ENCODE results near the gene UCK2. TPM values are rescaled to one million over a fixed set of nuclear protein-coding genes. Genes with fewer than 3 reads are reported as not detected.

UCK2 gene
- total and polyA plus RNA-seq, 9 of the 15 experiments (the other 6 are each of a cell fraction or from before 2014, with no cell fraction given), result 71.6 to 145 (median 95.8) TPM

DNA sequence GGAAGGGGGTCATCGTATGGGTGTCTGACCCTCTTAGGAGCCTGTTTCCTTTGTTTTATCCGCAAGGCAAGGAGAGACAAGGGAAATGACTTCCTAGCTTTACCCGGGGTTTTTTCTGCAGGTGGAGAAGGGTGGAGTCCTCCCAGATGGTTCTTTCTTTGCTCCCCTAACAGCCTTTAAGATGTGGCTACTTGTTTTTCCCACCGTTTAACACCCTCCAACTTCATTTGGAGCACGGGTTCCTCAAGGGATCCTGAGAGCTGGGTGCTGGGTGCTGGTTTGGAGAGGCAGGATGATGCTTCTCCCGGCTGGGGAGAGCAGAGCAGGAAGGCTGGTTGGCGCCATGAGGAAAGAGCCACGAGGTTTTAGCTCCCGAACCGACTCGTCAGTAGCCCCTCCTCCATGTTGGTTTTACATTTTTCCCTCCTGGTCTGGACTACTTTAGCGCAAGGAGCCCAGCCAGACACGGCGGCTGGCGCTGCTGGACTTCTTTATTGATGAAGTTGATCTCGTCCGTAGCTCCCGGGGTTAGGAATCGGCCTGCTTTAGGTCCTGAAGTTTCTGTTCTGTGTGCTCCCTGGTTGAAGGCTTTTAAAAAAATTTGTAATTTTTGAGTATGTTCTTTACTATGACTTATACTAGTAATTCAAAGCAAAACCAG, 1.4 kb downstream of the UCK2 start (continued):
- TF ChIP-seq, protein P1, sequence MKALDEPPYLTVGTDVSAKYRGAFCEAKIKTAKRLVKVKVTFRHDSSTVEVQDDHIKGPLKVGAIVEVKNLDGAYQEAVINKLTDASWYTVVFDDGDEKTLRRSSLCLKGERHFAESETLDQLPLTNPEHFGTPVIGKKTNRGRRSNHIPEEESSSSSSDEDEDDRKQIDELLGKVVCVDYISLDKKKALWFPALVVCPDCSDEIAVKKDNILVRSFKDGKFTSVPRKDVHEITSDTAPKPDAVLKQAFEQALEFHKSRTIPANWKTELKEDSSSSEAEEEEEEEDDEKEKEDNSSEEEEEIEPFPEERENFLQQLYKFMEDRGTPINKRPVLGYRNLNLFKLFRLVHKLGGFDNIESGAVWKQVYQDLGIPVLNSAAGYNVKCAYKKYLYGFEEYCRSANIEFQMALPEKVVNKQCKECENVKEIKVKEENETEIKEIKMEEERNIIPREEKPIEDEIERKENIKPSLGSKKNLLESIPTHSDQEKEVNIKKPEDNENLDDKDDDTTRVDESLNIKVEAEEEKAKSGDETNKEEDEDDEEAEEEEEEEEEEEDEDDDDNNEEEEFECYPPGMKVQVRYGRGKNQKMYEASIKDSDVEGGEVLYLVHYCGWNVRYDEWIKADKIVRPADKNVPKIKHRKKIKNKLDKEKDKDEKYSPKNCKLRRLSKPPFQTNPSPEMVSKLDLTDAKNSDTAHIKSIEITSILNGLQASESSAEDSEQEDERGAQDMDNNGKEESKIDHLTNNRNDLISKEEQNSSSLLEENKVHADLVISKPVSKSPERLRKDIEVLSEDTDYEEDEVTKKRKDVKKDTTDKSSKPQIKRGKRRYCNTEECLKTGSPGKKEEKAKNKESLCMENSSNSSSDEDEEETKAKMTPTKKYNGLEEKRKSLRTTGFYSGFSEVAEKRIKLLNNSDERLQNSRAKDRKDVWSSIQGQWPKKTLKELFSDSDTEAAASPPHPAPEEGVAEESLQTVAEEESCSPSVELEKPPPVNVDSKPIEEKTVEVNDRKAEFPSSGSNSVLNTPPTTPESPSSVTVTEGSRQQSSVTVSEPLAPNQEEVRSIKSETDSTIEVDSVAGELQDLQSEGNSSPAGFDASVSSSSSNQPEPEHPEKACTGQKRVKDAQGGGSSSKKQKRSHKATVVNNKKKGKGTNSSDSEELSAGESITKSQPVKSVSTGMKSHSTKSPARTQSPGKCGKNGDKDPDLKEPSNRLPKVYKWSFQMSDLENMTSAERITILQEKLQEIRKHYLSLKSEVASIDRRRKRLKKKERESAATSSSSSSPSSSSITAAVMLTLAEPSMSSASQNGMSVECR (CRISPR knock-in tag; IDR thresholded peaks at IDR 0.05), result no peak; the same call in none of the 2 replicates
- TF ChIP-seq ILF3 (IDR thresholded peaks at IDR 0.05; ENCODE audit: borderline replicate concordance) (no peak), NFIX (CRISPR knock-in tag; IDR thresholded peaks at IDR 0.05; ENCODE audit: low read depth) (no peak), NCOA1 (IDR thresholded peaks at IDR 0.05; ENCODE audit: low read depth) (0 out of 2 replicates have a peak, but pooled peaks have one; percentile 9), EP400 (IDR thresholded peaks at IDR 0.05) (peak; percentile 95), FOXJ2 (tag; IDR thresholded peaks at IDR 0.05) (no peak), ZKSCAN3 (CRISPR knock-in tag; IDR thresholded peaks at IDR 0.05) (no peak), E2F6 (IDR thresholded peaks at IDR 0.05; ENCODE audit: borderline replicate concordance in 1 of 2, extremely low read depth in 1 of 2, insufficient read depth in 1 of 2, insufficient read length in 1 of 2, low read depth in 1 of 2, low read length in 1 of 2, poor library complexity in 1 of 2, severe bottlenecking in 1 of 2) (peak; percentile 77 to 91), BCOR (IDR thresholded peaks at IDR 0.05) (no peak), NR2C1 (IDR thresholded peaks at IDR 0.05) (no peak), NR2C1 (tag; IDR thresholded peaks at IDR 0.05) (no peak), CUX1 (CRISPR knock-in tag; IDR thresholded peaks at IDR 0.05) (no peak)
- TF ChIP-seq, protein P2, sequence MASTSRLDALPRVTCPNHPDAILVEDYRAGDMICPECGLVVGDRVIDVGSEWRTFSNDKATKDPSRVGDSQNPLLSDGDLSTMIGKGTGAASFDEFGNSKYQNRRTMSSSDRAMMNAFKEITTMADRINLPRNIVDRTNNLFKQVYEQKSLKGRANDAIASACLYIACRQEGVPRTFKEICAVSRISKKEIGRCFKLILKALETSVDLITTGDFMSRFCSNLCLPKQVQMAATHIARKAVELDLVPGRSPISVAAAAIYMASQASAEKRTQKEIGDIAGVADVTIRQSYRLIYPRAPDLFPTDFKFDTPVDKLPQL (IDR thresholded peaks at IDR 0.05; ENCODE audit: extremely low read depth, insufficient read length), result no peak
- TF ChIP-seq, protein P3, sequence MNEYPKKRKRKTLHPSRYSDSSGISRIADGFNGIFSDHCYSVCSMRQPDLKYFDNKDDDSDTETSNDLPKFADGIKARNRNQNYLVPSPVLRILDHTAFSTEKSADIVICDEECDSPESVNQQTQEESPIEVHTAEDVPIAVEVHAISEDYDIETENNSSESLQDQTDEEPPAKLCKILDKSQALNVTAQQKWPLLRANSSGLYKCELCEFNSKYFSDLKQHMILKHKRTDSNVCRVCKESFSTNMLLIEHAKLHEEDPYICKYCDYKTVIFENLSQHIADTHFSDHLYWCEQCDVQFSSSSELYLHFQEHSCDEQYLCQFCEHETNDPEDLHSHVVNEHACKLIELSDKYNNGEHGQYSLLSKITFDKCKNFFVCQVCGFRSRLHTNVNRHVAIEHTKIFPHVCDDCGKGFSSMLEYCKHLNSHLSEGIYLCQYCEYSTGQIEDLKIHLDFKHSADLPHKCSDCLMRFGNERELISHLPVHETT (CRISPR knock-in tag; conservative IDR thresholded peaks at IDR 0.05 in 1 of 2, IDR thresholded peaks at IDR 0.05 in 1 of 2), result no peak

Measured in K562 (cell line).